ENCODE data around the gene CNP.

Gene CNP

DNA sequence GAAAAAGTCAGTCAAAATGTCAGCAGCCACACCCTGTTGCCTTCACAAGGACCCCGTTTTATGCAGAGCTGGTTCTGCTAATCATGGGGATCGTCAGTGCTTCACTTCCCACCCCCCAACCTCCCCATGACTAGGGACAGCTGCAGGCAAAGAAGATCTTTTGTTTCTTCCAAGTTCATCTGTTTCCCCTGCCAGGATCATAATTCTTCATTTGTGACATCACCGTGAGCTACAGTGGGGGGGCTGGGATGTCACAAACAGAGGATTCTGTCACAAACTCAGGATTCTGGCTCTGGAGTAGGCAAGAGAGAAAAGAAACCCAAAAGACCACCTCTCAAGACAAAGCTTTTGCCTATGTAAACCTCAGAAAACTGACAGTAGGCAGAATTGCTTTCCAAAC lies 26.0 kb downstream of the CNP start:
- H3K4me3 ChIP-seq (ENCODE audit: low read depth, low read length), result no peak overlapping the region
- TF ChIP-seq MYC (IDR thresholded peaks at IDR 0.05; ENCODE audit: low read depth, low read length), result no peak
- TF ChIP-seq, protein P1, sequence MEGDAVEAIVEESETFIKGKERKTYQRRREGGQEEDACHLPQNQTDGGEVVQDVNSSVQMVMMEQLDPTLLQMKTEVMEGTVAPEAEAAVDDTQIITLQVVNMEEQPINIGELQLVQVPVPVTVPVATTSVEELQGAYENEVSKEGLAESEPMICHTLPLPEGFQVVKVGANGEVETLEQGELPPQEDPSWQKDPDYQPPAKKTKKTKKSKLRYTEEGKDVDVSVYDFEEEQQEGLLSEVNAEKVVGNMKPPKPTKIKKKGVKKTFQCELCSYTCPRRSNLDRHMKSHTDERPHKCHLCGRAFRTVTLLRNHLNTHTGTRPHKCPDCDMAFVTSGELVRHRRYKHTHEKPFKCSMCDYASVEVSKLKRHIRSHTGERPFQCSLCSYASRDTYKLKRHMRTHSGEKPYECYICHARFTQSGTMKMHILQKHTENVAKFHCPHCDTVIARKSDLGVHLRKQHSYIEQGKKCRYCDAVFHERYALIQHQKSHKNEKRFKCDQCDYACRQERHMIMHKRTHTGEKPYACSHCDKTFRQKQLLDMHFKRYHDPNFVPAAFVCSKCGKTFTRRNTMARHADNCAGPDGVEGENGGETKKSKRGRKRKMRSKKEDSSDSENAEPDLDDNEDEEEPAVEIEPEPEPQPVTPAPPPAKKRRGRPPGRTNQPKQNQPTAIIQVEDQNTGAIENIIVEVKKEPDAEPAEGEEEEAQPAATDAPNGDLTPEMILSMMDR (IDR thresholded peaks at IDR 0.05; ENCODE audit: low read depth, low read length), result no peak
- TF ChIP-seq, protein P2, sequence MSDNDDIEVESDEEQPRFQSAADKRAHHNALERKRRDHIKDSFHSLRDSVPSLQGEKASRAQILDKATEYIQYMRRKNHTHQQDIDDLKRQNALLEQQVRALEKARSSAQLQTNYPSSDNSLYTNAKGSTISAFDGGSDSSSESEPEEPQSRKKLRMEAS (IDR thresholded peaks at IDR 0.05; ENCODE audit: low read depth, low read length), result no peak
- TF ChIP-seq POLR2A (IDR thresholded peaks at IDR 0.05; ENCODE audit: extremely low read depth, insufficient read length), result no peak
- DNase-seq (ENCODE audit: low read depth), result no peak

DNA sequence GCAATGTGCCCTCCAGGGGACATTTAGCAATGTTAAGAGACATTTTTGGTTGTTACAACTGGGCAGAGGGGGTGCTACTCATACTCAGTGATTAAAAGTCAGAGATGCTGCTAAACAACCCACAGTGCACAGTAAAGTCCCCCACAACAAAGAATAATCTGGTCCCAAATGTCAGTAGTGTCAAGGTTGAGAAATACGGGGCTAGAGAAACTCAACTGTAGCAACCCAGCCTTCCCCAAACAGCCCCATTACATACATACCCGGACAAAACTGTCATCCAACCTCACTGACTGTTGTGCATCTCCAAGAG lies 30.2 kb downstream of the CNP start:
- TF ChIP-seq MYC (IDR thresholded peaks at IDR 0.05; ENCODE audit: low read depth, low read length), result no peak
- TF ChIP-seq, protein P1 (IDR thresholded peaks at IDR 0.05; ENCODE audit: low read depth, low read length), result no peak
- no peak for TF ChIP-seq POLR2A (IDR thresholded peaks at IDR 0.05; ENCODE audit: extremely low read depth, insufficient read length)
- TF ChIP-seq, protein P2 (IDR thresholded peaks at IDR 0.05; ENCODE audit: low read depth, low read length), result no peak
- DNase-seq (ENCODE audit: low read depth), result no peak
- no peak overlapping the region for H3K4me3 ChIP-seq (ENCODE audit: low read depth, low read length)

DNA sequence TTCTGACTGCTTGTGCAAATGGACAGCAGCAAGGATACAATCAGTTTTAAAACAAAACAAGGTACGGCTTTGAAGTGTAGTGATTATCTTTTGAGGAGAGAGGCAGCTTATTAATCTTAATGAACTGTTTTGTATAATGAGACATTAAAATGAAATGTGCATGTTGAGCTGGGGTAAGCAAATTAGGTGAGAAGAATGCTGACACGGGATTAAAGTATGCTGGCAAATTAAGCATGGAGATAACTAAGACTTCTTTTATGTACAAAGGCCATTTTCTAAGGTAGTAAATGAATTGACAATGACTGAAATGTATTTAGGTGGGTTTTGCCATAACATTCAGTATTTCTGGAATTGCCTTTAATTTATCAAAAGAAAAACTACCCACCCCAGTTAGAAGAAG lies 31.9 kb downstream of the CNP start:
- no peak overlapping the region for H3K4me3 ChIP-seq (ENCODE audit: low read depth, low read length)

DNA sequence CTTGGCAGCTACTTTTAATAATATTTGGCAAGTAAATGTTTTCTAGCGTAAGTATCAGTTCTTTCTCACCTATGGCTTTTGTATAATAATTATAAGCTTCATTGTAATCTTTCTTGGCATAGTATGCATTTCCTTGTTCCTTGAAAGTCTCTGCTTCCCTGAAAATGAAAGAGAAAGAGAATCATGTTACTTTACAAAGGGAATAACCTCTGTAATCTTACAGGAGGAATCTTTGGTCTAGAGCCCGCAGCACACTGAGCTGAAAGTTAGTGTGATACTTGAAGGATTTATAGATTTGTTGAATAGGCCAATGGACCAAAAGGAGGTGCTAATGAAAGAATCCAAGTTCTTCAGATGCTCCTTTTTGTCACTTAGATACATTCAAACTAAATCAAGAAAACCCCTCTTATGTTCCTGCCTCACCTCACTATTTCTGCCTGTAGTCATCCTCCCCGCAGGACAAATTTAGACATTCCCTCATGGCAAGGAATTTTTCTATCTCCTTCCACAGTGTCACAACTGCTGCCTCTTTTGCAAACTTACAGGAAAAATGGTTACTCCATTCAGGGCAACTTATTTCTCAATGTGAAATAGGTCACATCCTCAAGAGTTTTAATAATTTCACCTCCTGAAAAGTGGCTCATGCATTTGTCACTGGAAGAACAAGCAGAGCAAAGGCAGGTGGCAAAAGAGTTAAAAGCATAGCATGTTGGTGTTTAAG lies 34.0 kb downstream of the CNP start:
- no peak for DNase-seq (ENCODE audit: low read depth)
- no peak overlapping the region for H3K4me3 ChIP-seq (ENCODE audit: low read depth, low read length)
- TF ChIP-seq, protein P2 (IDR thresholded peaks at IDR 0.05; ENCODE audit: low read depth, low read length), result no peak

More for the DNA sequence above, 31.9 kb downstream of the CNP start:
- TF ChIP-seq, protein P2 (IDR thresholded peaks at IDR 0.05; ENCODE audit: low read depth, low read length), result no peak
- TF ChIP-seq POLR2A (IDR thresholded peaks at IDR 0.05; ENCODE audit: extremely low read depth, insufficient read length) (no peak), MYC (IDR thresholded peaks at IDR 0.05; ENCODE audit: low read depth, low read length) (no peak)
- no peak for DNase-seq (ENCODE audit: low read depth)

DNA sequence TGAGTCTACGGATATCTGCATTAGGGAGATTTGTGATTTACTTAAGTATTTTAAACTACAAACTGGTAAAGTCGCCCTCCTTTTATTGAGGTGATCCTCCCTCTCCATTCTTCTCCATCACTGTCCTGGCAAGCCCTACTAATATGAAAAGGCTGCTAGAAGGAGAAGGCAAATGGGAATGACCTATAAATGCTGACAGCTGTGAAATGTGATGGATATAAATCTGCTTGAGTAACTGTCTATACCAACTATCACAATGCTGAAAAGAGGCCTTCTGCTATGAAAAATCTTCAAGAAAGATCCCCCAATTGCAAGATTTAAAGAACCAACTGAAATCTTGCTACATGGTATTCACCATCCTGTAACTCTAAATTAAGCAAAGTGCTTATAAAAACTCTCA lies 35.1 kb downstream of the CNP start:
- DNase-seq (ENCODE audit: low read depth), result no peak
- no peak overlapping the region for H3K4me3 ChIP-seq (ENCODE audit: low read depth, low read length)
- TF ChIP-seq POLR2A (IDR thresholded peaks at IDR 0.05; ENCODE audit: extremely low read depth, insufficient read length), result no peak
- TF ChIP-seq MYC (IDR thresholded peaks at IDR 0.05; ENCODE audit: low read depth, low read length), result no peak
- TF ChIP-seq, protein P1 (IDR thresholded peaks at IDR 0.05; ENCODE audit: low read depth, low read length), result no peak
- TF ChIP-seq, protein P2 (IDR thresholded peaks at IDR 0.05; ENCODE audit: low read depth, low read length), result no peak

DNA sequence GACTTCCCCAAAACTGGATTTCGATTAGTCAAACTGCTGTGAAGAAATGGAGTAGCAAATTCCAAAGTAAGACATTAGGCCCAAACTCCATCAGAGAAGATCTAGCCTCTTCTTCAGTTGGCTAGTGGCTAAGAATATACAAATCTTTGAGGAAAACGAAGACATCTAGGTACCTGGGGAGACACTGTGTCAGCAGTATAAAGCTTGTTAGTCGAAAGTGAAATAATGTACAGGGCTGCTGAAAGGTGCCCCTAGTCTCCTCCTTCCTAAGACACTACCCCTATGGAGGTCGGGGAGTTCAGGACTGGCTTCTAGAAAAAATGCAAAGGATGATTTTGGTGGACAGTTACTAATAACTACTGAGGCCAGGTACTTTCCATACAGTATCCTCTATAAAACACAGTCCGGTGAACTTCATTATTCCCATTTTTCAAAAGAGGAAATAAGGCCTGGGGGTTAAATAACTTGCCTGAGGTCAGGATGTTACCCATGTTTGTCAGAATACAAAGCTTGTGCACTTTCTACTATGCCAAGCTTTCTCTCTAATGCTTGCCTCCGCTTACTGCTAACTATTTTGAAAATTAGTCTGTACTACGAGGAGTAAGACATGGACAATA lies 35.7 kb downstream of the CNP start:
- TF ChIP-seq, protein P1 (IDR thresholded peaks at IDR 0.05; ENCODE audit: low read depth, low read length), result no peak
- TF ChIP-seq, protein P2 (IDR thresholded peaks at IDR 0.05; ENCODE audit: low read depth, low read length), result no peak
- no peak for TF ChIP-seq POLR2A (IDR thresholded peaks at IDR 0.05; ENCODE audit: extremely low read depth, insufficient read length)
- no peak for TF ChIP-seq MYC (IDR thresholded peaks at IDR 0.05; ENCODE audit: low read depth, low read length)
- DNase-seq (ENCODE audit: low read depth), result no peak
- H3K4me3 ChIP-seq (ENCODE audit: low read depth, low read length), result no peak overlapping the region
